Esophagus squamous epithelium (tissue), 4 donors: ENCODE results near the gene CEP112.

Source experiments
- POLR2A ChIP-seq, 4 donors: fragments of 450-650 bp; IDR thresholded peaks; one replicate each; pipeline ENCODE4 v1.6.1; 2017; ENCODE audit warnings: antibody characterized with exemption in 4 of 4, mild to moderate bottlenecking in 4 of 4, moderate library complexity in 3 of 4
- TF ChIP-seq, protein P1 (sequence below), 6 experiments: fragments of 450-650 bp in 4 of 6; fragments of 200-600 bp in 2 of 6; sonication (generic) in 2 of 6; IDR thresholded peaks; one replicate each; pipeline ENCODE4 v1.5.1; 2016 to 2019; ENCODE audit warnings: antibody characterized with exemption in 6 of 6, mild to moderate bottlenecking in 4 of 6, moderate library complexity in 4 of 6

DNA sequence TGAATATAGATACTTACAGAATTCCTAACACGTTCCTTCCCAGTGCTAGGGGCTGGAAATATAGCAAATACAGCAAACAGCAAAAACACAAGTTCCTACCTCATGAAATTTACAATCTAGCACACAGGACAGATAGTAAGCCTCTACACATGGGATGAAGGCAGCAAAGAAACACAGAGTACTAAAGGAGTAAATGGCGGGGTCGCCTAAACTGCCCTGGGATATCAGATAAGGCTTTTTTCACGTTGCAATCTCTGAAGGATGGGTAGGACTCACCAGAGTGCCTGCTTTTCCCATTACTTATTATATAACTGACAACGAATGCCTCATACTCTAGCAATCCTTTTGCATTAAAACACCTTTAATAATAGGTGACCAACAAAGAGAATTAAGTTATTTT, 19.8 kb downstream of the CEP112 start:
- TF ChIP-seq, protein P1, sequence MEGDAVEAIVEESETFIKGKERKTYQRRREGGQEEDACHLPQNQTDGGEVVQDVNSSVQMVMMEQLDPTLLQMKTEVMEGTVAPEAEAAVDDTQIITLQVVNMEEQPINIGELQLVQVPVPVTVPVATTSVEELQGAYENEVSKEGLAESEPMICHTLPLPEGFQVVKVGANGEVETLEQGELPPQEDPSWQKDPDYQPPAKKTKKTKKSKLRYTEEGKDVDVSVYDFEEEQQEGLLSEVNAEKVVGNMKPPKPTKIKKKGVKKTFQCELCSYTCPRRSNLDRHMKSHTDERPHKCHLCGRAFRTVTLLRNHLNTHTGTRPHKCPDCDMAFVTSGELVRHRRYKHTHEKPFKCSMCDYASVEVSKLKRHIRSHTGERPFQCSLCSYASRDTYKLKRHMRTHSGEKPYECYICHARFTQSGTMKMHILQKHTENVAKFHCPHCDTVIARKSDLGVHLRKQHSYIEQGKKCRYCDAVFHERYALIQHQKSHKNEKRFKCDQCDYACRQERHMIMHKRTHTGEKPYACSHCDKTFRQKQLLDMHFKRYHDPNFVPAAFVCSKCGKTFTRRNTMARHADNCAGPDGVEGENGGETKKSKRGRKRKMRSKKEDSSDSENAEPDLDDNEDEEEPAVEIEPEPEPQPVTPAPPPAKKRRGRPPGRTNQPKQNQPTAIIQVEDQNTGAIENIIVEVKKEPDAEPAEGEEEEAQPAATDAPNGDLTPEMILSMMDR (IDR thresholded peaks at IDR 0.05) = no peak
- no peak for TF ChIP-seq POLR2A (IDR thresholded peaks at IDR 0.05)
